ENCODE results near the gene DNAI2. TPM values are rescaled to one million over a fixed set of nuclear protein-coding genes. Genes with fewer than 3 reads are reported as not detected.

DNAI2 gene
- total RNA-seq: not detected in 2 replicates

GRCh38 chr17:74274060-74274708, at the start of gene DNAI2:
Gene DNAI2, plus strand, starts transcription at chr17:74274234. Its CDS starts 7,584 bp downstream, at chr17:74281818.

GRCh38 chr17:74325743-74326379, 51.8 kb downstream of the DNAI2 start, which contains the start of gene KIF19:
Gene KIF19, plus strand, starts transcription at chr17:74326226. Its CDS starts 124 bp downstream, at chr17:74326350.

GRCh38 chr17:74361230-74362068, 87.4 kb downstream of the DNAI2 start, which contains the start of gene BTBD17:
Gene BTBD17, minus strand, starts transcription at chr17:74361868. Its CDS starts 49 bp downstream, at chr17:74361819.

Other genes with a start within 250 kb of the DNAI2 start
- 443 and 450 TPM in 2 replicates for gene RPL38, start 70.6 kb upstream of the DNAI2 start, total RNA-seq
- gene TTYH2, start 60.7 kb upstream of the DNAI2 start, total RNA-seq: 7.1 and 15.8 TPM in 2 replicates
- 0.54 and 1.1 TPM in 2 replicates for gene KIF19, start 52.0 kb downstream of the DNAI2 start, total RNA-seq
- not detected in 2 replicates for gene BTBD17, start 87.6 kb downstream of the DNAI2 start, total RNA-seq
- not detected in 2 replicates for gene GPR142, start 93.3 kb downstream of the DNAI2 start, total RNA-seq
- 44.6 and 47.7 TPM in 2 replicates for gene GPRC5C, start 157.9 kb downstream of the DNAI2 start, total RNA-seq
- not detected in 2 replicates for gene CD300A, start 192.4 kb downstream of the DNAI2 start, total RNA-seq

Data from cardiac ventricle fibroblast (primary cell).